Uterus (tissue), 2 donors: ENCODE results near the gene PTGER1.

Experiments used
- CTCF ChIP-seq, 4 experiments: fragments of 200-600 bp in 2 of 4; fragments of 450-650 bp in 2 of 4; sonication (generic) in 2 of 4; IDR thresholded peaks; one replicate each; pipeline ENCODE4 v1.5.1; 2016 to 2019; ENCODE audit warnings: antibody characterized with exemption in 4 of 4, mild to moderate bottlenecking in 2 of 4, moderate library complexity in 1 of 4
- POLR2A ChIP-seq, 2 donors: fragments of 450-650 bp; IDR thresholded peaks; one replicate each; pipeline ENCODE4 v1.6.1; 2016; ENCODE audit warnings: antibody characterized with exemption in 2 of 2, mild to moderate bottlenecking in 1 of 2, moderate library complexity in 1 of 2

- no peak for TF ChIP-seq CTCF (IDR thresholded peaks at IDR 0.05)
- no peak for TF ChIP-seq POLR2A (IDR thresholded peaks at IDR 0.05)
These were observed 14.2 kb downstream of the PTGER1 start for GRCh38 chr19:14460935-14461334.
